GM21786 (cell line): Measurements from ENCODE around the gene RACK1.
A peak's percentile ranks its signal among the peaks of the same experiment; 100 is the strongest.
"Not testable (repeated sequence)": the region's sequence is repeated elsewhere in the genome, so short reads cannot be mapped to it uniquely, and the experiment has no call there.

Experiments used
- ATAC-seq: cut with Tn5 transposase; IDR thresholded peaks from one replicate; pipeline ENCODE4 v1.9.1; 2021; ENCODE audit not compliant: unreplicated experiment

The RACK1 gene

DNA sequence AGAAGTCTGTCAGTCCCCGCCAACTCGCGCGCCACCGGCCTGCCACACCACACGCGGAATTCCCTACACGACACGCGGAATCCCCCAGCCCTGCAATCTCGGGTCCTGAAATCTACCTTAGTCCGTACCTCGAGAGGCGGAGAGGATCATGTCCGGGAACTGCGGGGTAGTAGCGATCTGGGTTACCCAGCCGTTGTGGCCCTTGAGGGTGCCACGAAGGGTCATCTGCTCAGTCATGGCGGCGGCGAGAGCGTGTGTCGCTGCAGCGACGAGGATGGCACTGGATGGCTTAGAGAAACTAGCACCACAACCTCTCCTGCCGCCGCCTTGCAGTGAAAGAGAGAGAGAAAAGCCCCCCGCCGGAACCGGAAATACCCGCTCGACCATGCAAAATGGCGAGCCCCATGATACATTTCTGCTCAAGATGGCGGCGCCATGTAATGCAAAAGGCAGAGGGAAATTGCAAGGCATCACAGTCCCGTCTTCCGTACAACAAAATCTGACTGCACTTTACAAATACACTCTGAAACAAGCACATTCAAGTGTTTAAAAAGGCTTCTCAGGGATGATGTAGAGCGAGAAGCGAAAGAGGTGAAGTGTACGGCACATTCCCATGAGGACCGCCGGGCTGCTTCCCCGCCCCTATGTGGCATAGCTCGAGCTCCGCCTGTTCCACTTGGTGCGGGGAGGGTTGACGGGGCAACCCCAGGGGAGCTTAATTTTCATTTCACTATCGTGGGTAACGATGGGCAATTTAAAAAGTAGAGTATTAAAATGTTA is at the start of gene RACK1:
Gene RACK1 (minus strand): TSS at position 343 of the 780 bp plus-strand sequence. CDS start 106 bp downstream, at position 237.
- ATAC-seq, result peak; percentile 63

DNA sequence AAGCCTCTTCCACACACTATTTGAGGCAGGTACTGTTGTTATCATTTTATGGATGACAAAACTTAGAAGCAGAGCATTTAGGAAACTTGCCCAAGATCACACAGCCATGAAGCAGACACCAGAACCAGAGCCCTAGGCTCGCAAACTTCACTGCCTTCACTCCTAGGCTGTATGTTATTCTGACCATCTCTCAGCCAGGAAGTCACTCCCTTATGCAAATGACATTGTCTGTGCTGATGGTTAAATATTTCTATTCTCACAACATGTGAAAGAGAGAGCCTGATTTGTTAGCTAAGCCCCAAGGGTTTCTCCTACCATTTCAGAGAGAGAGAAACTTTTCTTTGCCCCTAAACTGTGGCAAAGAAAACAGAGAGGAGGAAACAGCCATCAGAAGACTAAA is 43.6 kb upstream of the RACK1 start:
- peak; percentile 70 for ATAC-seq

DNA sequence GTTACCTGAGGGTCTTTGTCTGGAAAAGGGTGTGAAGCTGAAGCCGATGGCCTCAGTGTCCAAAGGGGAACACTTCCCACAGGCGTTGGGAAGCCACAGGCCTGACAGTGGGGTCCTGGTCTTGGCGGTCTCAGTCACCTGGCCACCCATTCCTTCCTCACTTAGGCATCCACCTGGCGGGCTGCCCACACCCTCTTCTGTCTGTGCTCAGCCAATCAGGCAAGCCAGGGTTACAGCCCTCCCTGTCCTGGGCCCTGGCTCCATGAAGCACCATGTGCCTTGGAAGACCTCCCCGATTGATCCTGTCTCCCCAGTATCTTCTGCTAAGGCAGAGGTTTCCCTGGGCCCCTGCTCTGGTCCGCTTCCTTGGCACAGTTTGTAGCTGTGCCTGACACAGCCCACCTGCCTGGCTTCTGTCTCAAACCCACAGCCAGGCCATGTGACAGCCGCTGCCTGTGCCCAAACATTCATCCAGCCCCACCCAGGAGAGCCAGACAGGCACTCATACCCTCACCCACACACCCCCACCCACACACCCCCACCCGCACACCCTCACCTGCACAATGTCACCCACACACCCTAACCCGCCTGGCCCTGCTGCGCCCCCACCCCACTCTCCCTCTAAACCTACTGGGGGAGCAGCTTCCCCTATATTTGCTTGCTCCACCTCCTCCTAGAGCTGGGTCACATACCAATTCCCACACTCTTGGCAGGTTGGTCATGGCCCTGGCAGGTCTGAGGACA is 42.4 kb upstream of the RACK1 start:
- not testable (repeated sequence) for ATAC-seq

DNA sequence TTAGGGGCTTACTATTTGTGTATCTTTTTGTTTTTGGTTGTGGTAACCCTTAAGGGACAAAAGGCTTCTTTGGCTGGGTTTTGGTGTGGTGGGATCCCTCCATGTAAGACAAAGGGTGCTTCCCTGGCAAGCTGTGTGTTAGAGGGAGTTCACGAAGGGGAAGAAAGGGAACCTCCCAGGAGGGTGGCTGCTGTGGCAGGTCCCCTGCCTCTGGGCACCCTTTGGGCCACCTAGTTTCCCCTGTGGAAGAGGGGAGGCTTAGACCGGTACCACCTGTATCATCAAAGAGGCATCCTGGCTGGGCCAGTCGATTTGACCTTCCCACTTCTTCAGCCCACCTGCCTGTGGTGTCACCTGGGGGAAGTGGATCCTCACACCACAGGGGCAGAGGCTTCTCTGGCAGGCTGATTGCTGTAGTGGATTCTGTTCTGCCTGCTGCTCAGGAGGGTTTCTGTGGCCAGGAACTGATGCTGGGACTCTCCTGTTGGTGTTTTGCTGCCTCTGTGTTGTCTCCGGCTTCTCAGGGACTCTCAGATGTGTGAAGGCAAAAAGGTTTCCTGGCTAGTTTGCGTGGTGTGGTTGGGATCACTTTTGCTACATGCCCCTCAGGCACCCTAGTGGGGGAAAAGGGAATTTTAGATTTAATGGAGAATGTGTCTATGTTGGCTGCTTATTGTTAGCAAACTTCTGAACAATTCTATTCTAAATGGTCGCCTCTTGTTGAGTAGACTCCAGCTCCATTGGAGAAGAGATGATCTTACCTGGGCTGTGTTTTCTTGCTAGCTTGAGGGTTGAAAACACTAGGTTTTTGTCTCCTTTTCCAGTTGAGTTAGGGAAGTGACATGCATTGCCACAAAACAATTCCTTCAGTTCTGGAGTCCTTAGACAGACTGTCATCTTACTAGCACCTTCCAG is 40.4 kb upstream of the RACK1 start:
- ATAC-seq, result not testable (repeated sequence)

DNA sequence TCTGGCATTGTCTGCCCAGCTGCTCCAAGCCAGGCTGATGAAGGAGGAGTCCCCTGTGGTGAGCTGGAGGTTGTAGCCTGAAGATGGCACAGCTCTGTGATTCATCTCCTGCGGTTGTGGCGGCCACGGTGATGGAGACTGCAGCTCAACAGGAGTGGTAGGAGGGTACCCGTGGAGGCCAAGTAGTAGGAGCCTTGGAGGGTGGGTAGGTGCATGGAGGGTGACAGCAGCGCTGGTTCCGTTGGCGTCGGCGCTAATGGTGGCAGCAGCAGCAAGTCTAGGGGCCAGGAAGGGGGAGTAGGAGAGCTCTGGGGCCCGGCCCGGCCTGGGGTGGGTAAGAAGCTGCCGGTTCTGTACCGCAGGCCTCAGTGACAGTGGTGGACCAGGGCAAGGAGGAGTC is 39.6 kb upstream of the RACK1 start:
- ATAC-seq, result no peak

DNA sequence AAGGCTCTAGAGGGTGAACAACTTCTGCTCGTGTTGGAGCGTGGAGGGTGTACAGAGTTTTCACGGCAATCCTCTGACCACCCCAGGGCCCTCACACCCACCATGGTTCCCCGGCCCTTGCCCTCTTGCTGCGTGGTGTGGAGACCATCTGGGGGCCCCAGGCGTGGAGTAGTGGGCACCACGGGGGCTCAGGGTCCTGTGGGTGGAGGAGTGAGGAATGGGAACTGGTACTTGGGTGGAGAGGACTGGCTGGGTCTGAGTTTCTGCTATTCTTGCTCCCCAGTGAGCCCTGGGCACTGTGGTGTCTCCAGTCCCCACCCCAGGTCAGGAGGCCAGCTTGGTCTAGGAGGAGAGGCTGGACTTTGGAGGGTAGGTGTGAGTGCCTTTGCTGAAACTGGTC is 39.2 kb upstream of the RACK1 start:
- no peak for ATAC-seq

DNA sequence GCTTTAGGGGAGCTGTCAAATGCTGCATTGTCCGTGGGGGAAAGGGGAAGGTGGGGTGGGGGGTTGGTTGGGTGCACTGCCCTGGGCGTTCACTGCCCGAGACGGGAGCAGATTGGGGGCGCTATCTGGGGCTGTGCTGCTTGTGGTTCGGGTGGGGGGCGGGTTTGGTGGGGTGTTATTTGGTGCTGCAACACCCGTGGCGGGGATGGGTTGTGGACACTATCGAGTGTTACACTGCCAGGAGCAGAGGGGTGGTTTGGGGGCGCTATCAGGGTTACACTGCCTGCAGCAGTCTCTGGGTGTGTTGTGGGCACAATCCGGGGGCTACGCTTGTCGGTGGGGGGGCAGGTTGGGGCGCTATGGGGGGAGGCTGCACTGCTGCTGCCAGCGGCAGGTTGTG is 38.7 kb upstream of the RACK1 start:
- ATAC-seq, result not testable (repeated sequence)

DNA sequence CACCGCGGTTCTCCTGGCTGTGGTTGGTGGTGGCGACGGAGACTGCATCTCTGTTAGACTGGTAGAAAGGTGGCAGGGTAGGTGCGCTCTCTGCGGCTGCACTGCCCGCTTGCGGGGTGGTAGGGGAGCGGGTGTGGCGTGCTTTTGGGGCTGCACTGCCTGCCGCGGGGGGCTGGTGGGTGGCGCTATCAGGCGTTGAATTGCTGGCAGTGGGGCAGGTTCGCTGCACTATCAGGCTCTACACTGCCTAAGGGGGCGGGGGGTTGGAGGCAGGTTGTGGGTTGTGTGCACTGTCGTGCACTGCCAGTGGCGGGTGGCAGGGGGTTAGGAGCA is 38.2 kb upstream of the RACK1 start:
- no peak for ATAC-seq

DNA sequence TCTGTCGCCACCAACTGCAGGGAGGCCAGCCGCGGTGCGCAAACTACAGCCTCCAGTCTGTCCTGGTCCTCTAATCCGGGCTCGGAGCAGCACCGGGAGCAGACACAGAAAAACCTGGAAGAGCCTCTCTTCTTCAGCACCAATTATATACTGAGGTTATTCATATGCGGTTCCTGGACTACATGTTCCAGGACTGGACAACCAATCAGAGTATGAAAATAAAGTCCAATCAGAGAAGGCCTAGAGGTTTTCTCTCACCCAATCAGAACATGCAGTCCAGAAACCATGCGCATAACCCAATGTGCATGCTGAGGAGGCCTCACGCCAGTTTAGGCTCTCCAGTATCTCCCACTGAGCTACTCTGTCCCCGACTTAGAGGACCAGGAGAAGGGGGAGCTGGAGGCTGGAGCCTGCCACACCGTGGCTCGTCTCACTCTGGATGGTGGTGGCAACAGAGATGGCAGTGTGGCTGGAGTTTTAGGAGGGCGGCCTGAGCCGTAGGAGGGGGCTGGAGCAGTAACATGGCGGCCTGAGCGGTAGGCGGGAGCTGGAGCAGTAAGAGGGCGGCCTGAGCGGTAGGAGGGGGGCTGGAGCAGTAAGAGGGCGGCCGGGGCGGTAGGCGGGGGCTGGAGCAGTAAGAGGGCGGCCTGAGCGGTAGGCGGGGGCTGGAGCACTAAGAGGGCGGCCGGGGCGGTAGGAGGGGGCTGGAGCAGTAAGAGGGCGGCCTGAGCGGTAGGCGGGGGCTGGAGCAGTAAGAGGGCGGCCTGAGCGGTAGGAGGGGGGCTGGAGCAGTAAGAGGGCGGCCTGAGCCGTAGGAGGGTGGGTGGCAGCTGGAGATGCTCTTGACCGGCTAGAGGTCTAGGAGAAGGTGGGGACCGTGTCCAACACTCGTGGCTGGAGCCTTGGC is 37.6 kb upstream of the RACK1 start:
- ATAC-seq, result no peak

DNA sequence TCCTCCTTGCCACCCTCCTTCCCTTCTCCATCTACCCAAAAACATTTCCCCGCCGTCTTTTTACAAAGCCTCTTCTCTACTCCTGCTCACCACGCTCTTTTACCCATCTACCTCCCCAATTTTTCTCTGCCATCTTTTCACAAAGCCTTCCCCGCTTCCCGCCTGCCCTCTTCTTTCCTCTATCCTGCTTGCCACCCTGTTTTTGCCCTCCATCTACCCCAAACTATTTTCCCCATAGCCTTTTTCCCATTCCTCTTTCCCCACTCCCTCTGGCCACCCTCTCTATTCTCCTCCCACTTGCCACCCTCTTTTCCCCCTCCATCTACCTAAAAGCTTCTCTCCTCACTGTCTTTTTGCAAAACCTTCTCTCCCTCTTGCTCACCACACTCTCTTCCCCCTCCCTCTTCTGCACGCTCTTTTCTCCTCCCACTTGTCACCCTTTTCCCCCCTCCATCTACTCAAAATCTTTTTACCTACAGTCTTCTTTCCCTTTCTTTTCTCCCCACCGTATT is 36.6 kb upstream of the RACK1 start:
- ATAC-seq, result no peak

DNA sequence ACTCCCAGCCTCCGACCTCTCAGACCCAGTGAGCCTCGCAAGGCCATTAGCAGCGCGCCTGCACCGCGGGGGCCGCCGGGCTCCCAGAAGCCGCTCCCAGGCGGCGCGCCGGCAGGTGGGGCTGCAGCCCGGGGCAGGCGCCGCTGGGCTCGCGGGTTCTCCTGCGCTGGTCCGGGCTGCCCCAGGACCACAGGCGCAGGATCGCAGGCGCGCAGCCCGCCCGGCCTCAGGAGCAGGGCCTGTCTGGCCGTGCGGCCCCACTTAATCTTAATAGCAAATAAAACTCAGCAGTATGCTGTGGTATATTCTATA is 29.7 kb upstream of the RACK1 start:
- ATAC-seq, result not testable (repeated sequence)

DNA sequence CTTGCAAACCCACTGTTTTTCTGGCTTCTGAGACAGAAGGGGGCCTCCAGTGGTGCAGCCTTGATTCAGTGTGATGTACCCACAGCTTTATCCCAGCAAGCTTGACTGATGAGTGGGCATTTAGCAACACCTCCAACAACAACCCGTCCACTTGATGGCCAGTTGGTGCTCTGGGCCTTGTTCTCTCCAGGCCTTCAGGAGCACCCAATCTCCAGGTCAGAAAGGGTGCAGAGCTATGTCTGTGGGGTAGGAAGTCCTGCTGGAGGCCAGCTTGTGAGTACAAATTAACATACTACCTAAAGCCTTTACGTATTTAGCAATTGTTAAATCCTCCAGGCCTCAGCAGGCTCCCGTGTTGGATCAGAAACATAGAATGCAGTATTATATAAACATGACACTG is 27.4 kb upstream of the RACK1 start:
- ATAC-seq, result no peak

DNA sequence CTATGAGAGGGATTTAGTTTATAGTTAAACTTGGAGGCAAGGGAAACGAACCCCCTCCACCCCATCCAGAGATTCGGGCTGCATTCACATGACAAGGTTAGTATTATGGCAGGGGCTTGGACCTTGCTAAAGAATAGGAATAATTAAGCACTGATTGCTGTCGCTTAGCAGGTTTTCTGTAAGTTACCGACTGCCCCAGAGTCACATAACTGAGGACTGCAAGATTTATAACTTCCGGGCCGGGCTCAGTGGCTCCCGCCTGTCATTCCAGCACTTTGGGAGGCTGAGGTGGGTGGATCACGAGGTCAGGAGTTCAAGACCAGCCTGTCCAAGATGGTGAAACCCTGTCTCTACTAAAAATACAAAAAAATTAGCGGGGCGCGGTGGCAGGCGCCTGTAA is 24.2 kb upstream of the RACK1 start:
- ATAC-seq, result not testable (repeated sequence)

DNA sequence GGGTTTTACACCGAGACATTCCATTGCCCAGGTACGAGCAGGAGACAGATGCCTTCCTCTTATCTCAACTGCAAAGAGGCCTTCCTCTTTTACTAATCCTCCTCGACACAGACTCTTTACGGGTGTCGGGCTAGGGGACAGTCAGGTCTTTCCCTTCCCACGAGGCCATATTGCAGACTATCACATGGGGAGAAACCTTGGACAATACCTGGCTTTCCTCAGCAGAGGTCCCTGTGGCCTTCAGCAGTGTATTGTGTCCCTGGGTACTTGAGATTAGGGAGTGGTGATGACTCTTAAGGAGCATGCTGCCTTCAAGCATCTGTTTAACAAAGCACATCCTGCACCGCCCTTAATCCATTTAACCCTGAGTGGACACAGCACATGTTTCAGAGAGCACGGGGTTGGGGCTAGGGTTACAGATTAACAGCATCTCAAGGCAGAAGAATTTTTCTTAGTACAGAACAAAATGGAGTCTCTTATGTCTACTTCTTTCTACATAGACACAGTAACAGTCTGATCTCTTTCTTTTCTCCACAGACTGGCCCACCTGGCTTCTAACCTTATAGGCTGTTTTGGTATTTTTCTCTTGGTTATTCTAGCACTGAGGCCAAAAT is 23.7 kb upstream of the RACK1 start:
- not testable (repeated sequence) for ATAC-seq

DNA sequence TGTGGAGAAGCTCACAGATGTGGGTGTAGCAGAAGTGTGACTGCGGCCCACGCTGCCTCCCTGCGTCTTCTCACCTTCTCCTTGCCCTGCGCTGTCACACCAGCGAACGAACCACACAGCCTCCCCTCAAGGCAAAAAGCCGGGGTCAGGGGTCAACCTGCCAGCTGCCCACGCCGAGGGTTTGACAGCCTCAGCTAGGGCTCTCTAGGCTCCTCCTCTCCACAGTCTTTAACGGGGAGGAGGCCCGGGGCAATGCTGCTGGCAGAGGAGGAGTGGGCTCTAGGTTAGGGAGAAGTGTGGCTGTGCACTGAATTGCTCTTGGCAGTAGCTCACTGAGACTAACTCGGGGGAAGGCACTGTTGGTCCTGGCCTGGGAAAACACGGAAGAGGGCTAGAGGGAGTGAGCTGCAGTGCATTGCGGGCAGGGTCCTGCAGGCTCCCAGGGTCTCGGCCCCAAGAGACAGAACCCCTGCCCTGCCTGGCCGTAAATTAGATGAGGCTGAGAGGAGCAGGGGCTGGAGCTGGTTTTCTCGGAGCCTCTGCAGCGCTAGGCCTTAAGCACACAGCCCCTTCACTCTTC is 21.5 kb upstream of the RACK1 start:
- no peak for ATAC-seq

DNA sequence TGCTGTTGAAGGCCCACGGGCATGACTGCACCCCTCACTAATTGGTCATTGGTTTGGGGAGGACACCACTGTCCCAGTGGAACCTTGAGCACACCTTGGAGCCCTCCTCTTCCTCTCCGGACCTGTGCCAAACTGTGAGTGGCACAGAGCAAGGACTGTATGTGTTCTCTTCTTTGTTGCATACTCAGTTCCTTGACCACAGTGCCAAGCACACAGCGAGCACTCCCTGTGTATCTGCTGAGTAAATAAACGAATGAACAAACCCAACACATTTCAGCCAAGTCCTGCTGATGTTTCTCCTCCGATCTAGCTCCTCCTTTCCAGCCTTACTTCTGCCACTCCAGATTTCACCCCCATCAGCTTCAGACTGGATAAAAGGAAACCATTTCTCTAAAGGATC is 19.9 kb upstream of the RACK1 start:
- no peak for ATAC-seq

DNA sequence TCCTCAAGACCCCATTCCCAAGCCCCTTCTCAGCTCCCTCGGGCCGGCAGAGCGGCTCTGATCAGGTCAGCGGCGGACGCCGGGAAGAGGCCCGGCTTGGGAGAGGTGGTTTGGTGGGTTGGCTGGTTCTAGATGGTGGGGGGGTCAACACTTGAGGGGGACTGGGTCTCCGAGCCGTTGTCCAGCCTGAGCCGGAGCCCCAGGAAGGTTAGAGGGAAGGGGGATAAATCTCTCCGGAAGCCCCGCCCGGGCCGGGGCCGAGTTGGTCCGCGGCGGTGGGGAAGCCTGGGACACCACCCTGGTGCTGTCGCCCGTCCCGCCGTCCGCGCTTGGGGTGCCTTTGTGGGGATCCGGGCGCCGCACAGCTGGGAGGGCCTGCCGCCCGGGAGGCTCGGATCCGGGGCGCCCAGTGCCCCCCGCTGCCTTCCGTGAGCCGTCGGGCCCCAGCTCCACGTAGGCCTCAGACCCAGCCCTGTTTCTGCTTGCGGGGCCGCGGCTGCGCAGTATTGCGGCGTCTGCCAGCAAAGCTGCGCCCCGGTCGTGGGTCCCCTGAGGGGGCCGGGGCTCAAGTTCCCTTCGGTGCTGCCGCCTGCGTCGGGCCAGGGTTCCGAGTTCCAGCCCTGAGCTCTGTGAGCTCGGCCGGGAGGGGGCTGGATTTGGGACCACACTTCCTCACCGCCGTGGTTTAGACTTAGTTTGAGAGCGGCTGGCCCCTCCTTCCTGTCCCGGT is 17.8 kb upstream of the RACK1 start:
- peak; percentile 61 for ATAC-seq

DNA sequence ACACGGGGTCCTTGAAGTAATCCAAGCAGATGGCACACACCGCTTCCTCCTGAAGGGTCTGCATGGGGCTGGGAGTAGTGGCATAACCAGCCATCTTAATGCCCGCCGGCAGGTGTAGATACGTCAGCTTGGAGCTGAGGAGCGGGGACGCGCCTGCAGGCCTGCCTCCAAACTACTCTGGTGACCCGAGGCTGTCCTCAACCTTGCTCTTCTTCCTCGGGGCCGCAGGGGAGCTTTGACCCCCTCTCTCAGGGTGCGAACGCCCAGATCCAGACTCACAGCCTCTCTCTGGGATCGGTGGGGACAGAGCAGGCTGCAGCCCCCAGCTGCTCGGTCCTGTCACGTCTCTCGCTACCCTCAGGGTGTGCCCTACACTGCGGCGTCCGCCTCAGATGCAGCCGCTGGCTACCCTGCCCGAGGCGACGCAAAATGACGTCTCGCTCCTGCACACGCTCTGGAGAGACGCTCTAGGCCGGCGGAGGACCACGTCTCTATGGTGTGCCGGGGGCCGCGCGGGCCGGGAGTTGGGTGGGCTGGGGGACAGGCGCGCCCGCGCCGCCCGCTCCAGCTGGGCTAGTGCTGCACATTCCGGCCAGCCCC is 17.1 kb upstream of the RACK1 start, which contains the start of gene TRIM52:
Gene TRIM52 (minus strand): TSS at position 424 of the 600 bp plus-strand sequence. CDS start 330 bp downstream, at position 94.
- ATAC-seq, result peak; percentile 78
